ENCODE measurements around the gene ZNF19.

DNA sequence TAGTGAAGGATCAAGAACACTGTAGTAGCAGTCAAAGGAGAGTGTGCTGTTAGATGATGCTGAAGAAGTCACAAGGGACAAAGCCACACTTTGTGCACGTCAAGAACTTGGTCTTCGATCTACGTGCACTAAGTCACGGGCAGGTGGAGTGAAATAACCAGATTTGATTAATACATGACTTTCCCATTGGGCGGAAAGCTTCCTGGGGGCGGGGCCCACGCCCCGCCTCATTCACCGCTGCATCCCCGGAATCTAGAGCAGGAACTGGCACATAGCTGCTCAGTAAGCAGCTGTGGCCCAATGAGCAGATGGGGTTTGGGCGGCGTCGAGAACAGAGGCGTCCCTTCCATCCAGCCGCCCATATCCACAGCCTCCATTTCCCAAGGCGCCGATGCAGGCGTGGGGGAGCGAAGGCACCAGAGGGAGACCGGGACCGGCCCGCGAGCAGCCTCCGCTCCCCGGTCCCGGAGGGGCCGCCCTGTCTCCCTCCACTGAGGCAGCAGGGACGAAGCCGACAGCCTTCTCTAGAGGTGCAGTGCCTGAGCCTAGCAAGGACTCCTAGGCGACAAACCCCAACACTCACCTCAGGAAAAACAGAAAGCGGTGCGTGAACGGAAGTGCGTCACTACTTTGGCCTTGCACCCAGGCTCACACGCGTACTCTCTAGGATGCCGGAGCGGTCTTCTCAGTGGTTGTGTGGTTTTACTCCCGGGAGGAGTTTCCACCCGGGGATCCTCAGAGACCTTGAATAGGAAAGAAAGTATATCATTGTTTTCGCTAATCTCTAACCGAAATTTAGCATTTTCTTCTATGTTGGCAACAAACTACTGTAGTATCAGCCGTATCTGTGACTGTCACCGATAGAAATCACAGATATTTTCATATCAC is 4.9 kb downstream of the ZNF19 start:
- TF ChIP-seq EZH2phosphoT487 (conservative IDR thresholded peaks at IDR 0.05; ENCODE audit: low read length), result no peak
- TF ChIP-seq, protein P1, sequence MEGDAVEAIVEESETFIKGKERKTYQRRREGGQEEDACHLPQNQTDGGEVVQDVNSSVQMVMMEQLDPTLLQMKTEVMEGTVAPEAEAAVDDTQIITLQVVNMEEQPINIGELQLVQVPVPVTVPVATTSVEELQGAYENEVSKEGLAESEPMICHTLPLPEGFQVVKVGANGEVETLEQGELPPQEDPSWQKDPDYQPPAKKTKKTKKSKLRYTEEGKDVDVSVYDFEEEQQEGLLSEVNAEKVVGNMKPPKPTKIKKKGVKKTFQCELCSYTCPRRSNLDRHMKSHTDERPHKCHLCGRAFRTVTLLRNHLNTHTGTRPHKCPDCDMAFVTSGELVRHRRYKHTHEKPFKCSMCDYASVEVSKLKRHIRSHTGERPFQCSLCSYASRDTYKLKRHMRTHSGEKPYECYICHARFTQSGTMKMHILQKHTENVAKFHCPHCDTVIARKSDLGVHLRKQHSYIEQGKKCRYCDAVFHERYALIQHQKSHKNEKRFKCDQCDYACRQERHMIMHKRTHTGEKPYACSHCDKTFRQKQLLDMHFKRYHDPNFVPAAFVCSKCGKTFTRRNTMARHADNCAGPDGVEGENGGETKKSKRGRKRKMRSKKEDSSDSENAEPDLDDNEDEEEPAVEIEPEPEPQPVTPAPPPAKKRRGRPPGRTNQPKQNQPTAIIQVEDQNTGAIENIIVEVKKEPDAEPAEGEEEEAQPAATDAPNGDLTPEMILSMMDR (IDR thresholded peaks at IDR 0.05; ENCODE audit: insufficient read depth, low read length, poor library complexity, severe bottlenecking), result no peak

Data from SU-DHL-6 (cell line).